HUES48 (cell line): Measurements from ENCODE around the gene PIK3IP1.
"Not testable (repeated sequence)": the region's sequence is repeated elsewhere in the genome, so short reads cannot be mapped to it uniquely, and the experiment has no call there.

ENCODE experiments used
- H3K27ac ChIP-seq: one replicate; pipeline ENCODE4 v1.7.0; 2013; ENCODE audit warnings: low read depth, low read length, inconsistent platforms
- H3K27me3 ChIP-seq: 2 replicates; pipeline ENCODE4 v1.6.1; 2013; ENCODE audit warnings: mild to moderate bottlenecking, low read length; ENCODE audit not compliant: control insufficient read depth, insufficient read depth
- H3K36me3 ChIP-seq: 2 replicates; pipeline ENCODE4 v1.6.1; 2013; ENCODE audit warnings: low read length; ENCODE audit not compliant: control insufficient read depth, insufficient read depth
- H3K4me1 ChIP-seq: 2 replicates; pipeline ENCODE4 v1.6.1; 2013; ENCODE audit warnings: mild to moderate bottlenecking, low read length; ENCODE audit not compliant: control insufficient read depth, insufficient read depth
- H3K4me3 ChIP-seq: 2 replicates; pipeline ENCODE4 v1.5.1; 2013; ENCODE audit warnings: mild to moderate bottlenecking, low read depth, low read length
- H3K9ac ChIP-seq: 2 replicates; pipeline ENCODE4 v1.6.1; 2013; ENCODE audit warnings: mild to moderate bottlenecking, low read depth, low read length, moderate library complexity
- H3K9me3 ChIP-seq: 2 replicates; pipeline ENCODE4 v1.6.1; 2013; ENCODE audit warnings: low read length; ENCODE audit not compliant: control insufficient read depth, insufficient read depth

The PIK3IP1 gene

DNA sequence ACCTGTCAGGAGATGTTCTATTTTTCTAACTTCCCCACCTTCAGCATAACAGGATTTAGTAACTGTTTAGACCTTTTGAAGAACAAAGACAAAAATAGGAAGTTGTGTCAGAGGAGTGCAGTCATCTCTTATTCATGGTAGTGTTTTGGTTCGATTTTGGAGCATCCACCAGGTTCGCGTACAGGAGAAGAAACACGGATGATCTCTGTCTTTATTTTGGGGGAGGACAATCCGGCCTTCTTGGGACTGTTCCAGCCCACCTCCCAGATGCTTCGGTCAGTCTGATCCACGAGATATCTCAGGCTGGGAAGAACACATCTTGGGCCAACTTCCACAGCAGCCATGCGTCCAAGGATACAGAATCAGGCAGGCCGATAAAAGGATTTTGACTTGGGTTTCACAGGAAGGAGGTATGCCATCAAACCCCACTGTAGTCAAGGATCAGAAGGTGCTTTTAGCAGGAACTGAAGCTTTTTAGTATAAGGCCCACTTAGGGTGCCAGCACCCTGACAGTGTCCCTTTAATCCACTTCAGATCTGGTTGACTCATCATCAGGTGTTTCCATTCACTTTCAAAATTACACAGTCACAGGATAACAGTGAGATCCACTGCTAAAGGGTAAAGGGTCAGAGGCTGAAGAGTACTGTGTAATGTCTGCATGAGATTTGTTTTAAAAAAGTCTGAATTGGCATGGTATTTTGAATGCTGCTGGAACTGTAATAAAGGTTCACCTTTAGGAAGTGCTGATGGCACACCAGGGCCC lies 37.3 kb upstream of the PIK3IP1 start:
- no peak overlapping the region for H3K9ac ChIP-seq
- no peaks in the 10 kb centered on the region for H3K27me3 ChIP-seq
- H3K36me3 ChIP-seq = peaks cover 96% of the 10 kb centered on the region
- no peaks in the 10 kb centered on the region for H3K9me3 ChIP-seq
- no peak overlapping the region for H3K27ac ChIP-seq
- no peaks in the 10 kb centered on the region for H3K4me1 ChIP-seq
- no peak overlapping the region for H3K4me3 ChIP-seq

DNA sequence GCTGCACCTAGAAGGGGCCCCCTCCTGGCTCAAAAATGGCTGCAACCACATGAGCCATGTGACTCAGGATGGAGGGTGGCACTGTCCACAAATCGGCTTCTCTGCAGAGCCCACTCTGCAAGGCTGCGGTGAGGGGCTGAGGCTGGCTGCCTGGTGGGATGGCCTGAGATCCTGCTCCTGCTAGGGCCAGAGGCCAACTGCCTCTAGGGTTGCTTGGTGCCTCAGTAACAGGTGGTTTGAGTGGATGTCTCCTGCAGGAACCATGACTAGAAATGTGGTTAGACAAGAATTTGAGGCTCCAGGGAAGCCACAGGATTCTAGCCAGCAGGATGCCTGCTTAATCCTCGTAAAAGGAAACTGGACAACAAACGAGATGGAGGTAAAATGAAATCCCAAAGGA lies 36.7 kb upstream of the PIK3IP1 start:
- Histone ChIP-seq H3K27me3 (no peaks in the 10 kb centered on the region), H3K27ac (peak overlapping the region; percentile 25), H3K9me3 (no peaks in the 10 kb centered on the region), H3K36me3 (peaks cover 90% of the 10 kb centered on the region), H3K4me3 (no peak overlapping the region), H3K9ac (no peak overlapping the region), H3K4me1 (no peaks in the 10 kb centered on the region)

DNA sequence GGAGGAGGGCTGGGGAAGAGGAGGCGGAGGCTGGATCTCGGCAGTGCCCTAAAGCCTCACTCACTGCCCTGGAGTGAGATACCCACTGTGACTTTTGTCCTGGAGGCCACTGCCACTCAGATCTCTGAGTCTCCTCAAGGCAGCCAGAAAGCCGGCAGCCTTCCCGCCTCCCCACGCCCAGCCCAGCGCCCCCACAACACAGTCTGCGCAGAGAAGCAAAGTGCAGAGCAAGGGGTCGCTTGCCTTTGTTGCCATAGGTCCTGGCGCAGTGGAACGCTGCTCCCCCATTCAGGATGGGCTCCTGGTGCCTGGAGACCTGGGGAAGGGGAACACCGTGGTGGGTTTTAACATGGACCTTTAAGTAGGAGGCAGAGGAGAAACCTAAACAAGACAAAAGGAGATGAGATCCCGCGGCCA lies 36.3 kb upstream of the PIK3IP1 start:
- Histone ChIP-seq H3K9me3 (no peaks in the 10 kb centered on the region), H3K4me1 (no peaks in the 10 kb centered on the region), H3K9ac (no peak overlapping the region), H3K27ac (peak overlapping the region; percentile 25), H3K4me3 (no peak overlapping the region), H3K27me3 (no peaks in the 10 kb centered on the region), H3K36me3 (peaks cover 86% of the 10 kb centered on the region)

DNA sequence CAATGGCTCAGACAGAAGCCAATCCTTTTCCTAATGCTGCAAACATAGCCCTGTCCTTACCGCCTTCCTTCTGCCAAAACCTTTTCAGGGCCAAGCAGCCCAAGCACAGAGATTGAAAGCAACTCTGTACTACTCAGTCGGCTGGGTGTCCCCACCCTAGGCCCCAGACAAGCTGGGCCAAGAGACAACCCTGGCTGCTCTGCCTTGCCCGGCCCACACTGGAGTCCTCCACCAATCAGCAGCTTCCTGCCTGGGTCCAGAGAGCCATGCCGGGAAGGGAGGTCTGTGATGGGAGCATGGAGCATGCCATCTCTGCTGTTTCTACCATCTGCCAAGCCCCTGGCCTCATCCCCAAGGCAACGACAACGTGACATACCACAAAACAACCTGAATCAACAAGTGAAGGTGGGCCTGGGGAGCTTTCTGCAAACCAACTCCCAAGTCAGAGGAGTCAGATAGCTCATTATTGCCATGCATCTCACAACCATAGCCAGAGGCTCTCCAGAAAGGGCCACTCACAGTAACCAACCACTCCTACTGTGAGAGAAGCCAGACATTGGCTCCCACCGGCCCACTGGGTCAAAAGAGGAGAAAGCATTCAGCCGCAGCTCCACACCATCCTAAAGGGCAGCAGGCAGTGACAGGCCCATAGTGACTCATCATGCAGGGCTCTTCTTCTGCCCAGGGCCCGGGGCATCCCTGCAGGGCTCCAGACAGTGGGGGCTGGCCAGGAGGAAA lies 35.7 kb upstream of the PIK3IP1 start:
- H3K36me3 ChIP-seq = peaks cover 80% of the 10 kb centered on the region
- no peak overlapping the region for H3K9ac ChIP-seq
- no peaks in the 10 kb centered on the region for H3K27me3 ChIP-seq
- H3K9me3 ChIP-seq = no peaks in the 10 kb centered on the region
- no peak overlapping the region for H3K27ac ChIP-seq
- H3K4me1 ChIP-seq = no peaks in the 10 kb centered on the region
- no peak overlapping the region for H3K4me3 ChIP-seq

DNA sequence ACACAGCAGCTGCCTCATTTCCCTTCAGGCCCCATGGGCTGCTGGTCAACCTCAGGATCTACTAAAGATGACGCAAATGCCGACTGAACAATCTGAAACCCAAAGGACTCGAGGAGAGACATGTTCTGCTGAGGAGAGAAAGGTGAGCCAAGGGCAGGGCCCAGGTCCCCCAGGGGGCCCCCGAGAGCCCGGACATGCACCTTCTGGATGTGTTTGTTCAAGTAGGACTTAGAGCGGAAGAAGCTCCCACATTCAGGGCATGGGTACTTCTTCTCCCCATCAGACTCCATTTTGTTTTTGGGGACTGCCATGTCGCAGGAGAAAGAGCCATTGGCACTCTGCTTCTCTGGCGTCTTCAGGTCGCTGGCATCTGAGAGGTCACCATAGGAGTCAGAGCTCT lies 34.6 kb upstream of the PIK3IP1 start:
- no peak overlapping the region for H3K4me3 ChIP-seq
- H3K36me3 ChIP-seq = peaks cover 74% of the 10 kb centered on the region
- no peaks in the 10 kb centered on the region for H3K4me1 ChIP-seq

DNA sequence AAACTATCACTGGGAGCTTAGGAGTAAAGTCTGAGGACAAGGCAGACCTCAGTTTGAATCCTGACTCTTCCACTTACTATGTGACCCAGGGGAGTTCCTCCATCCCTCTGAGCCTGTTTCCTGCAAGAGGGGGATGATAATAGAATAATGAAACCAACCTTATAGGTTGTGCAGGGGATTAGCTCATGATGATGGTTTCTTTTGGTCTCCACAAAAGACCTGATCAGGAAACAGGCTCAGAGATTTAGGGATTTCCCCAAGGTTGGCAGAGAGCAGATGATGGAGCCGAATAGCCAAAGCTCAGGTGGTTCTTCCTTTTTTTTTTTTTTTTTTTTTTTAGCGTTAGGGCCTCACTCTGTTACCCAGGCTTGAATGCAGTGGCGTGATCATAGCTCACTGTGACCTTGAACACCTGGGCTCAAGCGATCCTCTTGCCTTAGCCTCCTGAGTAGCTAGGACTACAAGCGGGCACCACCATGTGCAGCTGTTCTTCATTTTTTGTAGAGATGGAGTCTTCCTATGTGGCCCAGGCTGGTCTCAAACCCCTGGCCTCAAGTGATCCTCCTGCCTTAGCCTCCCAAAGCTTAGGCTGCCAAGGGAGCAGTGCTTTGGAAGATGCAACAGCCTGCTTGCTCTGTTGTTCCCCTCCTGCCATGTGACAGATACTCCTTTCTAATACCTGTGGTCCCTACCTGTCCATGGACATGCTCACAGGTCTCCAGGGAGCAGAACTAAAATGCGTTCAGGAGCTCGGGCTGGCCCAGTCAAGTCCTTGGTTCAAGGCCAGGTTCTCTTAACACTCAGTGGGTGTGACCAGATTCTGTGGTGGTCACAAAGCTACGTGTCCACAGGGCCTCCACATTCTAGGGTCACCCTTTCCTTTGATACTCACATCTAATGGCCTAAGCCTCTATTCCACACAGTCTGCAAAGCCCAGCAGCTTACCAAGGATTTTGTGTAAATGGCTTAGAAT lies 31.6 kb upstream of the PIK3IP1 start:
- H3K9ac ChIP-seq = no peak overlapping the region
- H3K9me3 ChIP-seq = no peaks in the 10 kb centered on the region
- H3K36me3 ChIP-seq = peaks cover 47% of the 10 kb centered on the region
- no peak overlapping the region for H3K27ac ChIP-seq
- H3K27me3 ChIP-seq = no peaks in the 10 kb centered on the region
- no peak overlapping the region for H3K4me3 ChIP-seq
- no peaks in the 10 kb centered on the region for H3K4me1 ChIP-seq

More for the DNA sequence above, 34.6 kb upstream of the PIK3IP1 start:
- Histone ChIP-seq H3K27ac (no peak overlapping the region), H3K9ac (no peak overlapping the region), H3K27me3 (no peaks in the 10 kb centered on the region), H3K9me3 (no peaks in the 10 kb centered on the region)

DNA sequence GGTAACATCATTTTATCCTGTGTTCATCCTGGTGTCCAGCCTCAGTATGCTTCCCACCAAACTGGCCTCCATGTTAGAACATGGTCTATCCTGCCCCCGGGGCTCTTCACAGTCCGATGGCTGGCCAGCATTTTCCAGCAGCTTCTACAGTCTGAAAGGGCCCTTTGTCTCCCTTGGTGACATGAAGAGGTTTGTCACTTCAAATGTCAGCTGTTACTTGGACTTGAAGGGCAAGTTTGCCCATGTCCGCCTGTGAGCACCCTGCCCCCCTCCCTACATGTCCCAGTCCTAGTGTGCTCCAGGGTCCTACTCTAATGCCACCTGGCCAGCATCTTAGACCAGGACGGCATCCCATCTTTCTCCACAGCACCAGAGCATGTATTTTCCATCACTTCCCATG lies 29.1 kb upstream of the PIK3IP1 start:
- Histone ChIP-seq H3K36me3 (peaks cover 22% of the 10 kb centered on the region), H3K4me3 (no peak overlapping the region), H3K9ac (no peak overlapping the region), H3K27ac (no peak overlapping the region), H3K4me1 (no peaks in the 10 kb centered on the region), H3K9me3 (no peaks in the 10 kb centered on the region; the same call in 1 of the 2 replicates), H3K27me3 (no peaks in the 10 kb centered on the region)

DNA sequence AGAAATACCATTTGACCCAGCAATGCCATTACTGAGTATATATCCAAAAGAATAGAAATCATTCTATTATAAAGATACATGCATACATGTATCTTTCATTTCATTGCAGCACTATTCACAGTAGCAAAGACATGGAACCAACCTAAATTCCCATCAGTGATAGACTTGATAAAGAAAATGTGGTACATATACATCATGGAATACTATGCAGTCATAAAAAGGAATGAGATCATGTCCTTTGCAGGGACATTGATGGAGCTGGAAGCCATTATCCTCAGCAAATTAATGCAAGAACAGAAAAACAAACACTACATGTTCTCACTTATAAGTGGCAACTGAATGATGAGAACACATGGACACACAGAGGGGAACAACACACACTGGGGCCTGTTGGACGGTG lies 21.9 kb upstream of the PIK3IP1 start:
- H3K4me1 ChIP-seq, H3K27ac ChIP-seq, H3K9ac ChIP-seq, H3K4me3 ChIP-seq, H3K9me3 ChIP-seq, H3K36me3 ChIP-seq, H3K27me3 ChIP-seq: not testable (repeated sequence)

DNA sequence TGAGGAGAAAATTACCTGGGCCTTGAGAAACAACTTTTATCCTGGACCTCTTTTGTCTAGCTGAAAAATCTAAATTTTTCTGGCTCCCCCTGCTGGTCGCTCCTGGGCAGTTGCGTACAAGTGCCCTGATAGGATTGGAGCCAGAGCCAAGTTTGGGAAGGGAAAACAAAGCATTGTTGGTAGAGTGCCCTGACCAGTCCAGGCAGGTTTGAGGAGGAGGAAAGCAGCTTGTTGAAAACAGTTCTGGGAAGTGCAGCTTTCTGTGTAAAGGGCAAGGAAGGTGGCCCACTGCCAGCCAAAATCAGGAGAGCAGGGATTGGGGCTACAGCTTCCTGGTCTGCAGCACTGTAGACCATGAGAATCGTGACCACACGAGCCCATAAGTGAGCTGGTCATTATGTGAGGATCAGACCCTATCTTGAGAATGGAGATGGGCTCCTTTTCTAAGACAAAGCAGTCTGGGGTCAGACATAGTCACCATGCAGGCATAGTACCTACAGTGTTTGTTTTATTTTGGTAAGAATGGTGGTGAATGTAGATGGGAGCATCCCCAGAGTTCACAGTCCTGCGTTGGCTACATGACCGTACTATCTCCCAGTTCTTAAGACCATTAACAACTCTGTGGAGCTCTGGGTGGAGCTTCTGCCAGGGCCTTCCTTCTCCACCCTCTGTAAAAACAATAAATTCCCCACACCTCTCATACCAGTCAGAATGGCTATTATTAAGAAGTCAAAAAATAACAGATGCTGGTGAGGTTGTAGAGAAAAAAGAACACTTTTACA lies 21.3 kb upstream of the PIK3IP1 start:
- Histone ChIP-seq H3K27ac (peak overlapping the region; percentile 3), H3K4me3 (no peak overlapping the region), H3K4me1 (peaks cover 4% of the 10 kb centered on the region; the same call in 1 of the 2 replicates), H3K9me3 (peaks cover 6% of the 10 kb centered on the region; the same call in 1 of the 2 replicates), H3K9ac (0 out of 2 replicates have a peak overlapping the region, but pooled peaks have one; percentile 34), H3K27me3 (no peaks in the 10 kb centered on the region), H3K36me3 (no peaks in the 10 kb centered on the region)

DNA sequence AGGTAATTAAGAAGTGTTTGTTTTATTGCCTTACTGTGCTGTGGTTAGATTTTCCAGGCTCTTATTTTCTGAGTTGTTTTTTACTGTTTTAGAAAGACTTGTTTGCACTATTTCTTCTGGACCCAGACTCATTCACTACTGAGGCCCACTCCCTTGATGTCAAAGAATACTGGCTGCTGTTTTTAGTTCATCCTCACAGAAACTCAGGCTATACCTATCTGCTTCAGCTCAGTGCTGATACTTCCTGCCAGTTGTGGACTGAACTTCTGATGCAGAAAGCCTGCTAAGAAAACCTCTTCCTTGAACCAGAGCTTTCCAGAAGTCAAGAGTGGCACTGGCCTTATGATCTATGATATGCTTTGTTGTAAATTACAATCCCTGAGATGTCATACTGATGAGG lies 15.9 kb upstream of the PIK3IP1 start:
- Histone ChIP-seq H3K27ac (no peak overlapping the region), H3K9me3 (no peaks in the 10 kb centered on the region), H3K36me3 (no peaks in the 10 kb centered on the region), H3K4me1 (no peaks in the 10 kb centered on the region), H3K4me3 (no peak overlapping the region), H3K27me3 (no peaks in the 10 kb centered on the region), H3K9ac (no peak overlapping the region)
